Stimulated activated CD8-positive, alpha-beta memory T cell treated with anti-CD3 and anti-CD28 coated beads, Interleukin-15, amount 100 ng/mL, for 1 hour (primary cell): ENCODE measurements around the gene UBC.
A peak's percentile ranks its signal among the peaks of the same experiment; 100 is the strongest.
"Not testable (repeated sequence)": the region's sequence is repeated elsewhere in the genome, so short reads cannot be mapped to it uniquely, and the experiment has no call there.

Source experiments
- DNase-seq: peaks from one replicate; pipeline ENCODE4 v3.0.0-alpha.2; 2020; ENCODE audit warnings: low read depth

The UBC gene

DNA sequence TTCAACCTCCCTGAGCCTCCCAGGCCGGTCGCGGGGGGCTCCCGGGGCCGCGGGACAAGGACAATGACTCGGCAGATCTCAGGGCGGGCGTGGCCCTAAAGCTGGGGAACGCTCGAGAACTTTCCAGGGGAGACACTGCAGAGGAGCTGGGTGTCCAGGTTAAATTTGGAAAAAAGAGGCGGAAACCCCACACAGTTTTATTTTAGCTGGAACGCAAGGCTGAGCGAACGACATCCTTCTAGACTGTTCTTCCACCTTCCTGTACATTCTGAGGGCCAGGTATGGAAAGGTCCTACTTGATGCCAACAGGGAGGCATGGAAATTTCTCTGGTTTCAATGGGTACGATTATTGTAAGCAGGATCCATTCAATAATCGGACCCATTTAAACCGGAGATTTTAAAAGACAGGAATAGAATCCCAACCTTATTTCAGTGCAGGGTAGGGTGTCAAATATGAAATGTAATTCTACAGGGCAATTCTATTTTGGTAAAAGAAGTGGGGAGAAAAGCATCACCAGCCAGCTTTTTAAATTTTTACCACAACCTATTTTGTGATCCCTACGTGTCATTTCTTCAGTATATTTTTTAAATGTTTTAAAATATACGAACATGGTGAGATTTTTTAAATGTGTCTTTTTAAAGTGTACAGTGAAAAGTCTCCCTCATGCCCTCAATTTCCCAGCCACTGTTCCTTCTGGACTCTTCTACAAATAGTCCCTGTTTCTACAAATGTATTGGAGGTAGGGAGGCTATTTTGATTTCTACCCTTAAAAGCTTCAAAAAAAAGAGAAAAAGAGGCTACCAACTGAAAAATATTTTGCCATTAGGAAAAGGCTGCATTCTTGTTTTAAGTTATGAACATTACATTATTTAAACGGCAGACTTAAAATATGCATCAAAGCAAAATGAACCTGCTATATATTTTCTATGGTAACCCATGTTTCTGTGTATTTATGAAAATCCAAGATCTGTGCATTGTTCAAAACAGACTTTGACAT, 1.1 kb upstream of the UBC start:
- no peak for DNase-seq

DNA sequence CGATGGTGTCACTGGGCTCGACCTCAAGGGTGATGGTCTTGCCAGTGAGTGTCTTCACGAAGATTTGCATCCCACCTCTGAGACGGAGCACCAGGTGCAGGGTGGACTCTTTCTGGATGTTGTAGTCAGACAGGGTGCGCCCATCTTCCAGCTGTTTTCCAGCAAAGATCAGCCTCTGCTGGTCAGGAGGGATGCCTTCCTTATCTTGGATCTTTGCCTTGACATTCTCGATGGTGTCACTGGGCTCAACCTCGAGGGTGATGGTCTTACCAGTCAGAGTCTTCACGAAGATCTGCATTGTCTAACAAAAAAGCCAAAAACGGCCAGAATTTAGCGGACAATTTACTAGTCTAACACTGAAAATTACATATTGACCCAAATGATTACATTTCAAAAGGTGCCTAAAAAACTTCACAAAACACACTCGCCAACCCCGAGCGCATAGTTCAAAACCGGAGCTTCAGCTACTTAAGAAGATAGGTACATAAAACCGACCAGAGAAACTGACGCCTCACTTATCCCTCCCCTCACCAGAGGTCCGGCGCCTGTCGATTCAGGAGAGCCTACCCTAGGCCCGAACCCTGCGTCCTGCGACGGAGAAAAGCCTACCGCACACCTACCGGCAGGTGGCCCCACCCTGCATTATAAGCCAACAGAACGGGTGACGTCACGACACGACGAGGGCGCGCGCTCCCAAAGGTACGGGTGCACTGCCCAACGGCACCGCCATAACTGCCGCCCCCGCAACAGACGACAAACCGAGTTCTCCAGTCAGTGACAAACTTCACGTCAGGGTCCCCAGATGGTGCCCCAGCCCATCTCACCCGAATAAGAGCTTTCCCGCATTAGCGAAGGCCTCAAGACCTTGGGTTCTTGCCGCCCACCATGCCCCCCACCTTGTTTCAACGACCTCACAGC, 717 bp downstream of the UBC start:
- DNase-seq = peak; percentile 77

DNA sequence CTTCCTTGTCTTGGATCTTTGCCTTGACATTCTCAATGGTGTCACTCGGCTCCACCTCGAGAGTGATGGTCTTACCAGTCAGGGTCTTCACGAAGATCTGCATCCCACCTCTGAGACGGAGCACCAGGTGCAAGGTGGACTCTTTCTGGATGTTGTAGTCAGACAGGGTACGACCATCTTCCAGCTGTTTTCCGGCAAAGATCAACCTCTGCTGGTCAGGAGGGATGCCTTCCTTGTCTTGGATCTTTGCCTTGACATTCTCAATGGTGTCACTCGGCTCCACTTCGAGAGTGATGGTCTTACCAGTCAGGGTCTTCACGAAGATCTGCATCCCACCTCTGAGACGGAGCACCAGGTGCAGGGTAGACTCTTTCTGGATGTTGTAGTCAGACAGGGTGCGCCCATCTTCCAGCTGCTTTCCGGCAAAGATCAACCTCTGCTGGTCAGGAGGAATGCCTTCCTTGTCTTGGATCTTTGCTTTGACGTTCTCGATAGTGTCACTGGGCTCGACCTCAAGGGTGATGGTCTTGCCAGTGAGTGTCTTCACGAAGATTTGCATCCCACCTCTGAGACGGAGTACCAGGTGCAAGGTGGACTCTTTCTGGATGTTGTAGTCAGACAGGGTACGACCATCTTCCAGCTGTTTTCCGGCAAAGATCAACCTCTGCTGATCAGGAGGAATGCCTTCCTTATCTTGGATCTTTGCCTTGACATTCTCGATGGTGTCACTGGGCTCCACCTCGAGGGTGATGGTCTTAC, 1.7 kb downstream of the UBC start:
- DNase-seq = not testable (repeated sequence)

DNA sequence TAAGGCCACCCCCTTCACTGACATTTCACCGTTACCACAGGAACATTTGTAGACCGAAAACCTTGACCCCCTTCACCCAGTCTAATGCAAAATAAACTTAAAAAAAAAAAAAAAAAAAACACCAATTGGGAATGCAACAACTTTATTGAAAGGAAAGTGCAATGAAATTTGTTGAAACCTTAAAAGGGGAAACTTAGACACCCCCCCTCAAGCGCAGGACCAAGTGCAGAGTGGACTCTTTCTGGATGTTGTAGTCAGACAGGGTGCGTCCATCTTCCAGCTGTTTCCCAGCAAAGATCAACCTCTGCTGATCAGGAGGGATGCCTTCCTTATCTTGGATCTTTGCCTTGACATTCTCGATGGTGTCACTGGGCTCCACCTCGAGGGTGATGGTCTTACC, 2.9 kb downstream of the UBC start:
- not testable (repeated sequence) for DNase-seq

DNA sequence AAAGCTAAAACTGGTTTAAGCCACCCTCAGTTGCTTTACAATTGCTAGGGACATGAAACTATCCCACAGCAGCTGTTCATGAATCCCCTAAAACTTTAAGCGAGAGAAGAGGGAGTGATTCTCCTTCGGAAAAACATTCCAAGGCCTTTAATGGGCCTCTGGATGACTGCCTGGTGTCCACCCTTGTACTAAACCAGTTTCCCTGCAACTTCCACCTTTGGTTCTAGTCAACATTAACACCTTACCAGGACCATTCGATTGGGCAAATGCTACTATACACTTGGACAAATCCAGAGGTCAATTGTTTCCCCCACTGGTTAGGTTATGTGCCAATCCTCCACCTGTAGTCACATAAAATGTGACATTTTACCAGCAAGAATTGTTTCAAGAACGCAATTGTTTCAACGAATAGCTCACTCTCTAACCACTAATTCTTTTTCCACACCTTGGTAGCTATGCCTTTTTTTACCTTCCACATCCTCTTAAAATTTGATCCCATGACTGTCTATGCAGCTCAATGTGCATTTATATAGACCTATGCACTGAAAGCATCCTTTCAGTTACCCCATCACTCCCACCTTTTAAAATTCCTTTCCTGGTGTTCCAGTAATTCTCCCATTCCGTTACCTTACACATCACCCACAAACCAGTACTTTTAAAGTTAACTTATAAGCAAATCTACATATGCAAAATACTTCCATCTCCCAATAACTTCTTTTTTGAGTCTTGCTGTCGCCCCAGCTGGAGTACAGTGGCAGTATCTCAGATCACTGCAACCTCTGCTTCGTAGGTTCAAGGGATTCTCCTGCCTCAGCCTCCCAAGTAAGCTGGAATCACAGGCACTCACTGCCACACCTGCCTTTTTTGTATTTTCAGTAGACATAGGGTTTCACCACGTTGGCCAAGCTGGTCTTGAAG, 3.6 kb downstream of the UBC start:
- DNase-seq = no peak

DNA sequence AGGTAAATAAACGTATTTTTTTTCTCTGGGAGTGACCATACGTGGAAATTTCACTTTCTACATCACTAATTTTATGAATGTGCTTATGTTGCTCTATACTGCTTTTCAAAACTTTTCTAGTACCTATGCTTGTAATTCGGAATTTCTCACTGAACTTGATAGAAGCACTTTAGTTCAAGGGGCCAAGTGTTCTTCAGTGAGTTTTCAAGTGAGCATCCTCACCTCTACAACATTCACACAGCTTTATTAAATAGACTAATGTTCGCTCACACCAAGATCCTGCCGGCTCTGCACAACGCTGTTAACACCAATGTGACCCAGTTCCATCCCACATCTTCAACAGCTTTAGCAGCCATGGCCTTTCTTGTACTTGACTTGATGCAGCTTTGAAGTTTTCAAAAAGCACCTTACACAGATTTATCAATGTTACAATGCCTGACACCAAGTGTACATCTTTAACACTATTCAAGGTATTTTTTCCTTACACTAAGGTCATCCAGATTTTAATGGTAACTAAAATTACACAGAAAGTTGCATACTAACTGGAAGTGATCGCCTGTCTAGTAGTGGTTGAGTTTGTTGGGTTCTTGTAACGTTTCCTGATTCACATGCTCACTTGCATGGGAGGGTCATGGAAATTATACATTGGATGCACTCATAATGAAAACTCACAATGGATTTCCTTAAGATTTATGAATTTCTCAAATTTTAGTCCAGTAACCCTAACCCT, 4.5 kb downstream of the UBC start:
- DNase-seq = no peak

DNA sequence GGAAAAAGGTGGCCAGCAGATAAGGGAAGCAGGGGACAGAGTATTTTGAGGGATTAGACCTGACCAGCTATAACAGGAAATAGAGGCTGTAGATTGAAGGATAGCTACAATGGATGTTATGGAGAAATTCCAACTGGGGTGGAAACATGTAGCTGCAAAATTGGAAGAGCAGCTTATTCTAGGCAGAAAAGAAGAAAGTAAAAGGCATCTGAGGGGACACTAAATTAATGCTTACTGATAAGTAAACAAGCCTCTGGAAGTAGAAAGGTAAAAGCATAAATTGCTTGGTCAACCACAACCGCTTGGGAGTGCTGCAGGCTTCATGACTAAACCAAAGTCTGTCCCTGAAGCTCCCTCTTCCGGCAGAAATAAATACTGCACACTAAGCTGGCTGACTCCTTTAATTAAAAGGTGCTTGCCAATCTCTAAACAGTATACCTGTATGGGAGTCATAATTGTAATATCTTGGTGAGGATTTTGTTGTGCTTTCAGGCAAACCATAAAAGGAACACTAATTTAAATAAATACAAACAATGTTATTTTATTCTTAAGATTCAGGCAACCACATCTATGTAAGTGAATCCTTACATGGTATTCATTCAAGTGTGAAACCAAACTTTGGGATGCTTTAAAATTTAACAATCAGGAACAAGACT, 7.7 kb downstream of the UBC start:
- peak; percentile 90 for DNase-seq

DNA sequence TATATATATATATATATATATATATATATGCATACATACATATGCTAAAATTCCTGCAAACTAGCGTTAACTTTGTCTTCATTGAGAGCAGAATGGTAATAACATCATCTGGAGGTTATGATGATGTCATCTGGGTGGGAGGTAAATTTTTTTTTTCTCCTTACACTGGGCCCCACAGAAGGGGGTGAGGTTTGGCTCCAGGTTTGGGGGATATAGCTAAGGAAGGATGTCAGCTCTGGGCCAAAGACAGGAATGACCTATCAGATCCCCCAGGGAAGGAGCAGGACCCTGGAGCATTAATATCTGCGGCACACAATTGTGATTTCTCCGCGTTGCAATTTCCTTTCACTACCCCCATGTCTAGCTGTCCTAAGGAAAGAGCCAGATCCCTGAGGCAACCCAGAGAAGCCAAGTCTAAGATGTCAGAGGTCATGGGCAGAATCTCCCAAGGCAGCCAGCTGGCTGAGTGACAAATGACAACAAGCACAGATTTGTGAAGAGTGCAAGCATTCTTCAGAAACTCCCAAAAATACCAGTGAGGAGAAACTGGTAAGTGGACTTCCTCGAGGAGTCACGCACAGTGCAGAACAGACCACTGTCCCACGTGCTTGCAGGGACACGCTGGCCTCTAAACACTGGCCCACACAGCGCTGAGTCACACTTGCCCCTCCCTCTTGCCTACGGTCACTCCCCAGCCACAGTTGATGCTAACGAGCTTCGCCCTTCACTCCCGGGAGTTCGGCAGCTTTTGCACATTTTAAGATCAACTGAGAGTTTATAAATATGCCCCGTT, 9.9 kb downstream of the UBC start:
- DNase-seq = no peak

DNA sequence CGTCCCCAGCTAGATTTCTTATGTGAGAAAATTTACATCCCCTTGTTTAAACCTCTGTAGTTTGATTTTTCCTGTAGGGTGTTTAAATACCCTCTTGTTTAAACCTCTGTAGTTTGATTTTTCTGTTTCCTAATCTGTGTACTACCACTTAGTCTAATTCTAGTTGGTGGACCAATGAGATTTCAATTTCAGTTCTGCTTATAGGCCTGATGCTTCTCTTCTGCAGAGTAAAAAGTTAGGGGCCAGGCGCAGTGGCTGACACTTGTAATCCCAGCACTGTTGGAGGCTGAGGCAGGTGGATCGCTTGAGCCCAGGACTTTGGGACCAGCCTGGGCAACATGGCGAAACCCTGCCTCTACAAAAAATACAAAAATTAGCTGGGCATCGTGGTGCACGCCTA, 11.5 kb downstream of the UBC start:
- no peak for DNase-seq

DNA sequence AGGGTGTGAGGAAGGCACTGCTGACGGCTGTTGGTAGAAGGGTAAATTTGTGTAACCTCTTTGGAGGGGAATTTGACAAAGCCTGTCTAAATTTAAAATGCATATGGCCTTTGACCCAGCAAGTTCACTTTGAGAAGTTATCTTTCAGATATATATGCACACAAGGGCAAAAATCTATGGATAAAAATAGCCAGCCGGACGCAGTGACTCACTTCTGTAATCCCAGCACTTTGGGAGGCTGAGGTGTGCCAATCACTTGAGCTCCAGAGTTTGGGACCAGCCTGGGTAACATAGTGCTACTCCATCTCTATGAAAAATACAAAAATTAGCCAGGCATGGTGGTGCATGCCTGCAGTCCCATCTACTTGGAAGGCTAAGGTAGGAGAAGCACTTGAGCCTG, 13.4 kb downstream of the UBC start:
- DNase-seq = no peak

DNA sequence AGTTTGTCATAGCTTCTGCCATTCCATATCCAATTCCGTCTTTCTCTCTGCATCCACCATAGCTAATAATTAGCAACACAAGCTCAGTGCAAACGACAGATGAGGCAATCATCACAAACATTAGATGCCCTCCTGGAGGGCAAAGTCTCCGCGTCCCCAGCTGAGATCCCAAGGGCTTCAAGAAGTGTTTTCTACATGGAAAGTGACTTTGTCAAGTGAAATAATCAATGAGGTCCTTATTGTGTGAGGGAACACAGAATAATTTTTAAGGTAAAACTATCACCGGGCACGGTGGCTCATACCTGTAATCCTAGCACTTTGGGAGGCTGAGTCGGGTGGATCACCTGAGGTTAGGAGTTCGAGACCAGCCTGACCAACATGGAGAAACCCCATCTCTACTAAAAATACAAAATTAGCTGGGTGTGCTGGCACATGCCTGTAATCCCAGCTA, 14.1 kb downstream of the UBC start:
- not testable (repeated sequence) for DNase-seq

DNA sequence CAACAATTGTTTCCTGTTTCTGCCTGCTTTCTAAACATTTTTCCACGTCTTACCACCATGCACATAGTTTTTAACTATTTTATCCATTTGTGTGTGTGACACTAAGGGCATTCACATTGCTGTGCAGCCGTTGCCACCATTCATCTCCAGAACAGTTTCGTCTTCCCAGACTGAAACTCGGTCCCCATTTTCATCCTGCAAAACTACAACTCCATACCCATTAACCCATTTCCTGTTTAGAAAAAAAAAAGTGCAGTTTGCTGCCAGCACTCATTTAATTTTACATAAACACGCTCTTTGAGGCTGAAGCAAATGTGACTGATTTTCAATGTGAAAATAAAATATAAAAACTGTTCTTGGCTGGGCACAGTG, 15.5 kb downstream of the UBC start:
- DNase-seq = no peak

DNA sequence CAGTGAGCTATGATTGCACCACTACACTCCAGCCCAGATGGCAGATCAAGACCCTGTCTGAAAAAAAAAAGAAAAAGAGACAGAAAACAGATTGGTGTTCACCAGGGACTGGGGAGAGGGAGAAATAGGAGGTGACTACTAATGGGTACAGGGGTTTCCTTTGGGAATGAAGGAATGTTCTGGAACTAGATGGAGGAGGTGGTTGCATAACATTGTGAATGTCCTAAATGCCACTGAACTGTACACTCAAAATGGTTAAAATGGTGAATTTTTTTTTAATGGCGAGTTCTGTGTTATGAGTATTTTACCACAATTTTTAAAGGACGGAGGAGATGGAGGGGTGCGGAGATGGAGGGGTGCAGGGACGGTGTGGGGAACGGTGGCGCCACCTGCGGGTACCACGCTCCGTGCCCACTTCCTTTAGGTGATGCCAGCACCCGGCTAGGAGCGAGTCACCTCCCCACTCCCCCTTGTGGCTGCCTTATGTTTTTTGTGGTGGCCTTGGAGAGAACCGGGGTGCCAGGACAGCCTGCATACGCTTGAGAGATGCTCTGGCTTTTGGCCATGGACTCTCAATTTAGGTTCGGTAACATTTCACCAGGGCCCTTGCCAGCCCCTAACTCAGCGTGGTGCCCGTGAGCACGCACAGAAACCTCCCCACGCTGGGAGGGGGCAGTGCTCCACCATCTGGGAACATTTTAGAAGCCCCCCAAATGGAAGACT, 16.1 kb downstream of the UBC start:
- DNase-seq = no peak

DNA sequence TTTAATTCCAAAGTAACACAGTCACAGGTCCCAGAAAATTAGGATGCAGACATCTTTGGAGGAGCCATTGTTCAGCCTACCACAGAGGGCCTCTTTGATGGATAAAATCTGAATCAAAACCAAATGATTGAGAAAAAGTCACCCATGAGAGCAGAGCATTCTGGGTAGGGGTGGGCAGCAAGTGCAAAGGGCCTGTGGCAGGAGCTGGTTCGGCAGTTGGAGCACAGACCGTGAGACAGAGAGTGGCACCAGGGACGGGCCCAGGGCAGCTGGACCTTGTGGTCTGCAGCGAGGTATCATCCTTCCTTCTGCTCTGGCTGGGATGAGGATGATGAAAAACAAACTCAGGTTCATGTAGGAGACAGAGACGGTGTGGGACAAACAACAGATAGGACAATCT, 18.0 kb downstream of the UBC start:
- no peak for DNase-seq

DNA sequence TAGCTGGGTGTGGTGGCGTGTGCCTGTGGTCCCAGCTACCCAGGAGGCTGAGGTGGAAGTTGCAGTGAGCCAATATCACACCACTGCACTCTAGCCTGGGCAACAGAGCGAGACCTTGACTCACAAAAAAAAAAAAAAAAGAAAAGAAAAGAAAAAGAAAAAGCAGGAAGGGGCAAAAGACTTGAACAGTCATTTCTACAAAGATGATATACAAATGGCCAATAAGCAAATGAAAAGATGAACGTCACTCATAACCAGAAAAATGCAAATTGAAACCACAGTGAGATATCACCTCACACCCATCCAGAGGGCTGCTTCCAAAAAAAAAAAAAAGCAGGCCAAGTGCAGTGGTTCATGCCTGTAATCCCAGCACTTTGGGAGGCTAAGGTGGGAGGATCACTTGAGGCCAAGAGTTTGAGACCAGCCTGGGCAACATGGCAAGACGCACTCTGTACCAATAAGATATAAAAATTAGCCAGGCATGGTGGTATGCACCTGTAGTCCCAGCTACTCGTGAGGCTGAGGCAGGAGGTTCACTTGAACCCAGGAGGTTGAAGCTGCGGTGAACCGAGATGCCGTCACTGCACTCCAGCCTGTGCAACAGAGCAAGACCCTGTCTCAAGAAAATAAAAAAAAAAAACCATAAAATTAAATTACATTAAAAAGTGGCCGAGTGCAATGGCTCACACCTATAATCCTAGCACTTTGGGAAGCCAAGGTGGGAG, 20.5 kb downstream of the UBC start:
- DNase-seq = no peak

DNA sequence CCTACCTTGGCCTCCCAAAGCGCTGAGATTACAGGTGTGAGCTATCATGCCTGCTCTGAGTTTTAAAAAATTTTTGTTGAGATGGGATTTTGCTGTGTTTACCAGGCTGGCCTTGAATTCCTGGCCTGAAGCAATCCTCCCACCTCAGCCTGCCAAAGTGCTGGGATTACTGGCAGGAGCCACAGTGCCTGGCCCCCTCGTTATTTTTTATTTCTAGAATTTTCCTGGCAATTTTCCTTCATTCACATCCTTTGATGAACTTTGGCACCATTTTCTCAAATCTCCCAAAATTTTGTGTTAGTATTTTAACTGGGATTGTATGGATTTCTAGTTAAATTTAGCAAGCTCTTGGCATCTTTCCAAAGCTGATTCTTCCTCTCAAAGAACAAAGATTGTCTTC, 26.2 kb downstream of the UBC start:
- no peak for DNase-seq

DNA sequence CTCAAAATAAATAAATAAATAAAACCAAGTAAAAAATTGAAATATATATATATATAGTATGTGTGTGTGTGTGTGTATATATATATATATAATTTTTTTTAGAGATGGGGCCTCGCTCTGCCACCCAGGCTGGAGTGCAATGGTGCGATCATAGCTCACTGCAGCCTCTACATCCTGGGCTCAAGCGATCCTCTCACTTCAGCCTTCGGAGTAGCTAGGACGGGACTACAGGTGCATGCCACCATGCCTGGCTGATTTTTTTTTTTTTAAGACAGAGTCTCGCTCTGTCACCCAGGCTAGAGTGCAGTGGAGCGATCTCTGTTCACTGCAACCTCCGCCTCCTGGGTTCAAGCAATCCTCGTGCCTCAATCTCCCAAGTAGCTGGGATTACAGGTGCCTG, 26.7 kb downstream of the UBC start:
- not testable (repeated sequence) for DNase-seq
